Measurements from ENCODE around the gene FCRL1. TPM values are rescaled to one million over a fixed set of nuclear protein-coding genes. Genes with fewer than 3 reads are reported as not detected.

FCRL1 gene
- total and polyA plus RNA-seq, 4 donors: 0.19 to 1.2 TPM; not detected in 2

GRCh38 chr1:157758018-157758417 lies 61.9 kb downstream of the FCRL1 start:
- intact Hi-C loops (cut with DNase I): no loop called here
- H3K4me3 ChIP-seq (ENCODE audit: low read length in 2 of 2): no peak overlapping the region
- no peaks in the 10 kb centered on the region for H3K4me1 ChIP-seq (ENCODE audit: control insufficient read depth in 1 of 2, insufficient read depth in 2 of 2, low read length in 2 of 2)

DNA sequence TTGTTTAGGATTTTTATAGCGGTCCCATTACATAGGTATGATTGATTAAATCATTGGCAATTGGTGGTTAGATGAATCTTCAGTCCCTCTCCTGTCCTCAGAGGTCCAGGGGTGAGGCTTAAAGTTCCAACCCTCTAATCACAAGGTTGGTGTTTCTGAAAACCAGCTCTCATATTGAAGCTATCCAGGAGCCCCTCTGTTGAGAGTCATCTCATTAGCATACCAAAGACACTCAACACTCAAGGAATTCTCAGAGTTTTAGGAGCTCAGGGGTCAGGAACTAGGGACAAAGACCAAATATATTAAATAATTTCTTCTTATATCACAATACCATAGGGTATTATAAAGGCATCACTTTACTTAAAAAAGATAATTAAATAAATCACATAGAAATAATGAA lies 66.3 kb downstream of the FCRL1 start:
- H3K27ac ChIP-seq (ENCODE audit: low read depth in 1 of 2, low read length in 2 of 2): no peak overlapping the region
- DNase-seq (no peak), ATAC-seq (ENCODE audit: low FRiP score) (no peak)
- H3K4me3 ChIP-seq (ENCODE audit: low read length in 2 of 2): no peak overlapping the region
- H3K9me3 ChIP-seq (ENCODE audit: control insufficient read depth, low read length): no peaks in the 10 kb centered on the region
- no peaks in the 10 kb centered on the region for H3K4me1 ChIP-seq (ENCODE audit: control insufficient read depth in 1 of 2, insufficient read depth in 2 of 2, low read length in 2 of 2)
- 57 to 63% methylated on average over 1 of the region's 1 CpG for WGBS, 2 donors
- no peaks in the 10 kb centered on the region for H3K36me3 ChIP-seq (ENCODE audit: control insufficient read depth in 1 of 2, insufficient read depth in 2 of 2, low read length in 1 of 2)
- intact Hi-C loops (cut with DNase I): no loop called here
- no peaks in the 10 kb centered on the region for H3K27me3 ChIP-seq (ENCODE audit: control insufficient read depth in 1 of 2, insufficient read depth in 2 of 2, low read length in 1 of 2)

More at GRCh38 chr1:157758018-157758417, 61.9 kb downstream of the FCRL1 start:
- DNase-seq (no peak), ATAC-seq (ENCODE audit: low FRiP score) (no peak)
- no peaks in the 10 kb centered on the region for H3K36me3 ChIP-seq (ENCODE audit: control insufficient read depth in 1 of 2, insufficient read depth in 2 of 2, low read length in 1 of 2)
- no peak overlapping the region for H3K27ac ChIP-seq (ENCODE audit: low read depth in 1 of 2, low read length in 2 of 2)
- H3K27me3 ChIP-seq (ENCODE audit: control insufficient read depth in 1 of 2, insufficient read depth in 2 of 2, low read length in 1 of 2): no peaks in the 10 kb centered on the region
- WGBS, 2 donors: 86 to 90% methylated on average over 4 of the region's 4 CpGs
- H3K9me3 ChIP-seq (ENCODE audit: control insufficient read depth, low read length): peaks cover 1% of the 10 kb centered on the region

GRCh38 chr1:157751283-157751682 lies 68.6 kb downstream of the FCRL1 start:
- WGBS, 2 donors: 51 to 60% methylated on average over 3 of the region's 3 CpGs
- H3K36me3 ChIP-seq (ENCODE audit: control insufficient read depth in 1 of 2, insufficient read depth in 2 of 2, low read length in 1 of 2): no peaks in the 10 kb centered on the region
- H3K27me3 ChIP-seq (ENCODE audit: control insufficient read depth in 1 of 2, insufficient read depth in 2 of 2, low read length in 1 of 2): no peaks in the 10 kb centered on the region
- H3K4me1 ChIP-seq (ENCODE audit: control insufficient read depth in 1 of 2, insufficient read depth in 2 of 2, low read length in 2 of 2): no peaks in the 10 kb centered on the region
- no peak overlapping the region for H3K4me3 ChIP-seq (ENCODE audit: low read length in 2 of 2)
- no peaks in the 10 kb centered on the region for H3K9me3 ChIP-seq (ENCODE audit: control insufficient read depth, low read length)
- no peak for DNase-seq
- intact Hi-C loops (cut with DNase I): no loop called here
- H3K27ac ChIP-seq (ENCODE audit: low read depth in 1 of 2, low read length in 2 of 2): no peak overlapping the region
- ATAC-seq (ENCODE audit: low FRiP score): no peak

- WGBS, 2 donors: 86 to 94% methylated on average over 3 of the region's 3 CpGs
These were observed 71.6 kb downstream of the FCRL1 start for GRCh38 chr1:157748262-157748817.

More at GRCh38 chr1:157748262-157748817, 71.6 kb downstream of the FCRL1 start:
- ATAC-seq (ENCODE audit: low FRiP score): no peak
- no peak overlapping the region for H3K4me3 ChIP-seq (ENCODE audit: low read length in 2 of 2)
- no peak for DNase-seq
- intact Hi-C loops (cut with DNase I): no loop called here
- no peaks in the 10 kb centered on the region for H3K9me3 ChIP-seq (ENCODE audit: control insufficient read depth, low read length)
- no peaks in the 10 kb centered on the region for H3K4me1 ChIP-seq (ENCODE audit: control insufficient read depth in 1 of 2, insufficient read depth in 2 of 2, low read length in 2 of 2)
- no peak overlapping the region for H3K27ac ChIP-seq (ENCODE audit: low read depth in 1 of 2, low read length in 2 of 2)
- no peaks in the 10 kb centered on the region for H3K36me3 ChIP-seq (ENCODE audit: control insufficient read depth in 1 of 2, insufficient read depth in 2 of 2, low read length in 1 of 2)
- no peaks in the 10 kb centered on the region for H3K27me3 ChIP-seq (ENCODE audit: control insufficient read depth in 1 of 2, insufficient read depth in 2 of 2, low read length in 1 of 2)

Other genes with a start within 250 kb of the FCRL1 start
- not detected for gene FCRL4, start 222.0 kb downstream of the FCRL1 start, total RNA-seq
- gene FCRL4, start 222.0 kb downstream of the FCRL1 start, polyA plus RNA-seq: not detected
- under 1 TPM; 0.10 to 0.99 TPM for gene FCRL3, start 119.4 kb downstream of the FCRL1 start, total RNA-seq
- gene FCRL3, start 119.4 kb downstream of the FCRL1 start, polyA plus RNA-seq: under 1 TPM in 1 of 2 donors, not detected in 1; 0.03 TPM
- under 1 TPM; 0.15 to 0.29 TPM for gene FCRL2, start 43.0 kb downstream of the FCRL1 start, total RNA-seq
- gene FCRL2, start 43.0 kb downstream of the FCRL1 start, polyA plus RNA-seq: not detected
- 1 to 10 TPM in 1 of 2 donors, not detected in 1; 1.0 TPM for gene CD5L, start 21.7 kb upstream of the FCRL1 start, total RNA-seq
- not detected for gene CD5L, start 21.7 kb upstream of the FCRL1 start, polyA plus RNA-seq
- gene KIRREL1, start 173.5 kb upstream of the FCRL1 start, total RNA-seq: 100 to 1,000 TPM in 1 of 2 donors, 10 to 100 TPM in 1; 96.7 to 102 TPM
- gene KIRREL1, start 173.5 kb upstream of the FCRL1 start, polyA plus RNA-seq: 10 to 100 TPM; 15.3 to 41.5 TPM

Data from aorta (tissue), 5 donors.